GM18909 (cell line): ENCODE measurements around the gene CSGALNACT2.
"Not testable (repeated sequence)": the region's sequence is repeated elsewhere in the genome, so short reads cannot be mapped to it uniquely, and the experiment has no call there.

ENCODE experiments used
- ATAC-seq: cut with Tn5 transposase; IDR thresholded peaks from one replicate; pipeline ENCODE4 v1.9.1; 2021; ENCODE audit warnings: mild to moderate bottlenecking; ENCODE audit not compliant: unreplicated experiment, poor library complexity

The CSGALNACT2 gene

GRCh38 chr10:43211030-43211429 is 72.8 kb downstream of the CSGALNACT2 start:
- ATAC-seq = no peak

GRCh38 chr10:43211431-43212042 is 73.3 kb downstream of the CSGALNACT2 start:
- no peak for ATAC-seq

GRCh38 chr10:43212043-43212721 is 73.9 kb downstream of the CSGALNACT2 start:
- no peak for ATAC-seq

GRCh38 chr10:43214071-43214955 is 76.1 kb downstream of the CSGALNACT2 start:
- no peak for ATAC-seq

GRCh38 chr10:43214956-43215561 is 76.8 kb downstream of the CSGALNACT2 start:
- ATAC-seq = no peak

- ATAC-seq = no peak
Observed at GRCh38 chr10:43215758-43216455, 77.7 kb downstream of the CSGALNACT2 start.

GRCh38 chr10:43216931-43217562 is 78.8 kb downstream of the CSGALNACT2 start:
- no peak for ATAC-seq

GRCh38 chr10:43217563-43218205 is 79.4 kb downstream of the CSGALNACT2 start:
- no peak for ATAC-seq

GRCh38 chr10:43218206-43218950 is 80.1 kb downstream of the CSGALNACT2 start:
- no peak for ATAC-seq

- ATAC-seq = no peak
Observed at GRCh38 chr10:43218951-43219837, 80.9 kb downstream of the CSGALNACT2 start.

GRCh38 chr10:43219848-43220247 is 81.6 kb downstream of the CSGALNACT2 start:
- no peak for ATAC-seq

- not testable (repeated sequence) for ATAC-seq
Observed at GRCh38 chr10:43220251-43220650, 82.0 kb downstream of the CSGALNACT2 start.

- peak; percentile 50 for ATAC-seq
Observed at GRCh38 chr10:43220657-43221418, 82.6 kb downstream of the CSGALNACT2 start.

- no peak for ATAC-seq
Observed at GRCh38 chr10:43221419-43222209, 83.4 kb downstream of the CSGALNACT2 start.

- ATAC-seq = no peak
Observed at GRCh38 chr10:43222210-43222720, 84.0 kb downstream of the CSGALNACT2 start.

GRCh38 chr10:43223056-43223455 is 84.8 kb downstream of the CSGALNACT2 start:
- peak; percentile 43 for ATAC-seq
